Endothelial cell of umbilical vein (primary cell): ENCODE measurements around the gene LZTS2. TPM values are rescaled to one million over a fixed set of nuclear protein-coding genes. Genes with fewer than 3 reads are reported as not detected.

Experiments used
- BruUV-seq: library from RNA; stranded (reverse); fragments of 400-500 nt; replicated peaks from 2 replicates; lab custom pipeline; 2021; lab: Mats Ljungman, UMichigan
- CTCF ChIA-PET: fragments of 300-600, 350-600 bp; sonication (Branson Sonifier 250); formaldehyde crosslinking; loops from one replicate; lab custom pipeline; 2021; ENCODE audit warnings: antibody characterized with exemption, inconsistent platforms; lab: Charles Lee
- POLR2A ChIA-PET: fragments of 300-600, 350-600 bp; sonication (Branson Sonifier 250); formaldehyde crosslinking; loops from one replicate; lab custom pipeline; 2021; ENCODE audit warnings: antibody characterized with exemption, inconsistent platforms; lab: Charles Lee
- DNase-seq: peaks from one replicate; pipeline ENCODE4 v3.0.0-alpha.2; 2011; ENCODE audit warnings: low read depth, low spot score
- FAIRE-seq: peaks from 2 replicates; lab custom pipeline; 2011; peaks lifted over from hg19 to GRCh38; lab: Jason Lieb, UNC
- H2AFZ ChIP-seq: 2 replicates; pipeline ENCODE4 v1.6.0; 2012; ENCODE audit warnings: low read depth, low read length, control low read depth, inconsistent platforms
- H3K27ac ChIP-seq: 2 replicates; pipeline ENCODE4 v1.5.1; 2011; ENCODE audit warnings: low read depth, mild to moderate bottlenecking, control low read depth, low read length, moderate library complexity; ENCODE audit not compliant: insufficient read depth
- H3K27me3 ChIP-seq, 2 experiments: 2 replicates each; pipeline versions ENCODE4 v1.6.0 to v1.6.1; 2011; ENCODE audit warnings: low read length in 2 of 2, mixed read lengths in 1 of 2; ENCODE audit not compliant: control insufficient read depth in 2 of 2, insufficient read depth in 2 of 2
- H3K36me3 ChIP-seq, 2 experiments: 2 replicates in 1 of 2; 3 replicates in 1 of 2; pipeline ENCODE4 v1.5.1; 2011; ENCODE audit warnings: low read length in 2 of 2, mild to moderate bottlenecking in 1 of 2, moderate library complexity in 1 of 2; ENCODE audit not compliant: control insufficient read depth in 2 of 2, insufficient read depth in 2 of 2; ENCODE audit errors: extremely low read depth in 1 of 2
- H3K4me1 ChIP-seq: 3 replicates; pipeline ENCODE4 v1.5.1; 2011; ENCODE audit warnings: mild to moderate bottlenecking, low read length; ENCODE audit not compliant: control insufficient read depth, insufficient read depth; ENCODE audit errors: extremely low read depth
- H3K4me2 ChIP-seq: 2 replicates; pipeline ENCODE4 v1.6.1; 2011; ENCODE audit warnings: low read length, control low read depth, mixed read lengths; ENCODE audit not compliant: insufficient read depth
- H3K4me3 ChIP-seq, 3 experiments: fragments of 200-600 bp in 1 of 3; sonication (generic), shearing (Covaris generic) in 1 of 3; replicated peaks in 1 of 3; 2 replicates each; pipeline ENCODE4 v1.5.1; 2011 to 2016; ENCODE audit warnings: control low read depth in 3 of 3, low read length in 3 of 3, mild to moderate bottlenecking in 2 of 3, inconsistent platforms in 1 of 3, low read depth in 1 of 3, moderate library complexity in 1 of 3; ENCODE audit not compliant: insufficient read depth in 1 of 3
- H3K79me2 ChIP-seq: 2 replicates; pipeline ENCODE4 v1.6.0; 2012; ENCODE audit warnings: low read length, inconsistent platforms; ENCODE audit not compliant: control insufficient read depth, insufficient read depth
- H3K9ac ChIP-seq: replicated peaks from 2 replicates; pipeline ENCODE3; 2011; ENCODE audit warnings: low read length, control low read depth; ENCODE audit not compliant: insufficient read depth; ENCODE audit errors: extremely low read depth
- H3K9me1 ChIP-seq: replicated peaks from 3 replicates; pipeline ENCODE4 v1.6.0; 2011; ENCODE audit warnings: mild to moderate bottlenecking, low read length; ENCODE audit not compliant: control insufficient read depth, insufficient read depth; ENCODE audit errors: extremely low read depth
- H3K9me3 ChIP-seq: replicated peaks from 2 replicates; pipeline ENCODE4 v1.5.1; 2012; ENCODE audit warnings: low read length, inconsistent platforms; ENCODE audit not compliant: control insufficient read depth, insufficient read depth
- H4K20me1 ChIP-seq: replicated peaks from 2 replicates; pipeline ENCODE3; 2011; ENCODE audit warnings: mild to moderate bottlenecking, low read length; ENCODE audit not compliant: control insufficient read depth, insufficient read depth; ENCODE audit errors: extremely low read depth
- EZH2 ChIP-seq: IDR thresholded peaks from 2 replicates; pipeline ENCODE4 v1.6.1; 2012; ENCODE audit warnings: borderline replicate concordance, low read depth, mild to moderate bottlenecking, moderate library complexity, low read length, inconsistent platforms; ENCODE audit not compliant: severe bottlenecking
- FOS ChIP-seq: IDR thresholded peaks from 2 replicates; pipeline ENCODE4 v1.6.1; 2011; ENCODE audit warnings: mild to moderate bottlenecking, low read length, moderate library complexity, borderline replicate concordance; ENCODE audit not compliant: insufficient read depth
- GATA2 ChIP-seq: IDR thresholded peaks from 2 replicates; pipeline ENCODE4 v1.7.0; 2011; ENCODE audit warnings: low read depth, mild to moderate bottlenecking, moderate library complexity, mixed read lengths, low read length; ENCODE audit not compliant: insufficient read length, insufficient read depth
- JUN ChIP-seq: IDR thresholded peaks from 2 replicates; pipeline ENCODE4 v1.6.1; 2011; ENCODE audit warnings: borderline replicate concordance, low read depth; ENCODE audit not compliant: insufficient read length, insufficient read depth
- MYC ChIP-seq: IDR thresholded peaks from one replicate; pipeline ENCODE4 v1.6.1; 2011; ENCODE audit warnings: mild to moderate bottlenecking, low read depth, low read length
- POLR2AphosphoS5 ChIP-seq: IDR thresholded peaks from 2 replicates; pipeline ENCODE4 v1.6.1; 2012; ENCODE audit warnings: low read depth, mild to moderate bottlenecking, control low read depth, low read length, moderate library complexity; ENCODE audit not compliant: insufficient read depth
- dilution Hi-C: fragments of 300-500 bp; cut with MboI; formaldehyde crosslinking; loops from one replicate; pipeline ENCODE4 v1.15.0; 2019; ENCODE audit warnings: low sequenced_read_pairs; ENCODE audit not compliant: extremely low pct_ligation_motif_present
- intact Hi-C: fragments of 100-400 bp; cut with micrococcal nuclease; formaldehyde crosslinking; loops from one replicate; pipeline ENCODE4 v1.10.0; 2022
- polyA plus RNA-seq, 4 experiments: library from polyadenylated mRNA; depleted of rRNA in 3 of 4; stranded (reverse) in 3 of 4; unstranded in 1 of 4; fragments of >200 nt; gene quantifications; 2 replicates each; pipeline versions ENCODE4 v1.2.1 to v1.2.3, GENCODE V29; 2011 to 2012; ENCODE audit warnings: missing spikeins in 1 of 4
- total RNA-seq: library from RNA; stranded (reverse); gene quantifications from 2 replicates; pipeline ENCODE4 v1.2.3, GENCODE V29; 2021

The LZTS2 gene
- total and polyA plus RNA-seq, 2 donors (not counting 3 experiments of a cell fraction or from before 2014, with no cell fraction given): 70.8 to 79.5 TPM

DNA sequence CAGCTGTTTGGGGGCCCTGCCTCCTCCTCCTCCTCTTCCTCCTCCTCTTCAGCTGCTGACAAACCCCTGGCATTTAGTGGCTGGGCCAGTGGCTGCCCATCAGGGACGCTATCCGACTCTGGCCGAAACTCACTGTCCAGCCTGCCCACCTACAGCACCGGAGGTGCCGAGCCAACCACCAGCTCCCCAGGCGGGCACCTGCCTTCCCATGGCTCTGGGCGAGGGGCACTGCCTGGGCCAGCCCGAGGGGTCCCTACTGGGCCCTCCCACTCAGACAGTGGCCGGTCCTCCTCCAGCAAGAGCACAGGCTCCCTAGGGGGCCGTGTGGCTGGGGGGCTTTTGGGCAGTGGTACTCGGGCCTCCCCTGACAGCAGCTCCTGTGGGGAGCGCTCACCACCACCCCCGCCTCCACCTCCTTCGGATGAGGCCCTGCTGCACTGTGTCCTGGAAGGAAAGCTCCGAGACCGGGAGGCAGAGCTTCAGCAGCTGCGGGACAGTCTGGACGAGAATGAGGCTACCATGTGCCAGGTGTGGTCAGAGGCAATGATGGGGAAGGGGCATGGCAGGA, 4.1 kb downstream of the LZTS2 start:
- ChIA-PET POLR2A (no interaction called here), CTCF (interaction anchor here (0.9 to 8.8 kb wide), 5 partner anchors 8 to 15 kb away, joined by 3 to 92 read pairs (median 4); no protein-coding TSS in a partner anchor)
- Histone ChIP-seq H2AFZ (no peak overlapping the region), H3K36me3 (peaks cover 15 to 33% of the 10 kb centered on the region in 2 experiments), H3K9me3 (no peaks in the 10 kb centered on the region), H3K79me2 (peaks cover 34% of the 10 kb centered on the region), H3K9ac (no peak overlapping the region), H3K4me1 (peaks cover 18% of the 10 kb centered on the region), H3K4me2 (no peak overlapping the region), H3K4me3 (no peak overlapping the region), H3K27ac (no peak overlapping the region), H3K27me3 (no peaks in the 10 kb centered on the region), H4K20me1 (no peaks in the 10 kb centered on the region), H3K9me1 (no peaks in the 10 kb centered on the region)
- BruUV-seq: no TSS peak
- TF ChIP-seq POLR2AphosphoS5: no peak
- TF ChIP-seq EZH2: no peak
- no peak for TF ChIP-seq JUN
- no peak for DNase-seq
- FAIRE-seq: no peak
- dilution Hi-C loops: no loop called here
- intact Hi-C loops: no loop called here

DNA sequence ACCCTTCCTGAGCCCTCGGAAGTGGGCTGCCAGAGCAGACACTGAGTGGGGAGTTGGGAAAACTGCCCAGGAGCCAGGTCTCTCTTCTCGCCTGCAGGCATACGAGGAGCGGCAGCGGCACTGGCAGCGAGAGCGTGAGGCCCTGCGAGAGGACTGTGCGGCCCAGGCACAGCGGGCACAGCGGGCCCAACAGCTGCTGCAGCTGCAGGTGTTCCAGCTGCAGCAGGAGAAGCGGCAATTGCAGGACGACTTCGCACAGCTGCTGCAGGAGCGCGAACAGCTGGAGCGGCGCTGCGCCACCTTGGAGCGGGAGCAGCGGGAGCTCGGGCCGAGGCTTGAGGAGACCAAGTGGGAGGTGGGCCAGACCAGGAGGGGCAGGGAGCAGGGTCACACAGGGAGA, 5.8 kb downstream of the LZTS2 start:
- Histone ChIP-seq H3K36me3 (peaks cover 15 to 33% of the 10 kb centered on the region in 2 experiments), H4K20me1 (no peaks in the 10 kb centered on the region), H3K9me3 (no peaks in the 10 kb centered on the region), H3K79me2 (peaks cover 27% of the 10 kb centered on the region), H3K4me1 (peaks cover 15% of the 10 kb centered on the region), H3K27ac (no peak overlapping the region), H3K4me2 (no peak overlapping the region), H2AFZ (no peak overlapping the region), H3K9me1 (no peaks in the 10 kb centered on the region), H3K4me3 (no peak overlapping the region), H3K9ac (no peak overlapping the region), H3K27me3 (no peaks in the 10 kb centered on the region)
- no TSS peak for BruUV-seq
- CTCF ChIA-PET: interaction anchor here (2.4 to 8.8 kb wide), 2 partner anchors 9 to 10 kb away, joined by 10 to 92 read pairs; no protein-coding TSS in a partner anchor
- no peak for TF ChIP-seq GATA2
- no peak for TF ChIP-seq MYC
- TF ChIP-seq FOS: no peak
- intact Hi-C loops: no loop called here
- dilution Hi-C loops: no loop called here
- POLR2A ChIA-PET: no interaction called here
- FAIRE-seq (no peak), DNase-seq (no peak)
